Measurements from ENCODE around the gene USP24.

The USP24 gene, protein sequence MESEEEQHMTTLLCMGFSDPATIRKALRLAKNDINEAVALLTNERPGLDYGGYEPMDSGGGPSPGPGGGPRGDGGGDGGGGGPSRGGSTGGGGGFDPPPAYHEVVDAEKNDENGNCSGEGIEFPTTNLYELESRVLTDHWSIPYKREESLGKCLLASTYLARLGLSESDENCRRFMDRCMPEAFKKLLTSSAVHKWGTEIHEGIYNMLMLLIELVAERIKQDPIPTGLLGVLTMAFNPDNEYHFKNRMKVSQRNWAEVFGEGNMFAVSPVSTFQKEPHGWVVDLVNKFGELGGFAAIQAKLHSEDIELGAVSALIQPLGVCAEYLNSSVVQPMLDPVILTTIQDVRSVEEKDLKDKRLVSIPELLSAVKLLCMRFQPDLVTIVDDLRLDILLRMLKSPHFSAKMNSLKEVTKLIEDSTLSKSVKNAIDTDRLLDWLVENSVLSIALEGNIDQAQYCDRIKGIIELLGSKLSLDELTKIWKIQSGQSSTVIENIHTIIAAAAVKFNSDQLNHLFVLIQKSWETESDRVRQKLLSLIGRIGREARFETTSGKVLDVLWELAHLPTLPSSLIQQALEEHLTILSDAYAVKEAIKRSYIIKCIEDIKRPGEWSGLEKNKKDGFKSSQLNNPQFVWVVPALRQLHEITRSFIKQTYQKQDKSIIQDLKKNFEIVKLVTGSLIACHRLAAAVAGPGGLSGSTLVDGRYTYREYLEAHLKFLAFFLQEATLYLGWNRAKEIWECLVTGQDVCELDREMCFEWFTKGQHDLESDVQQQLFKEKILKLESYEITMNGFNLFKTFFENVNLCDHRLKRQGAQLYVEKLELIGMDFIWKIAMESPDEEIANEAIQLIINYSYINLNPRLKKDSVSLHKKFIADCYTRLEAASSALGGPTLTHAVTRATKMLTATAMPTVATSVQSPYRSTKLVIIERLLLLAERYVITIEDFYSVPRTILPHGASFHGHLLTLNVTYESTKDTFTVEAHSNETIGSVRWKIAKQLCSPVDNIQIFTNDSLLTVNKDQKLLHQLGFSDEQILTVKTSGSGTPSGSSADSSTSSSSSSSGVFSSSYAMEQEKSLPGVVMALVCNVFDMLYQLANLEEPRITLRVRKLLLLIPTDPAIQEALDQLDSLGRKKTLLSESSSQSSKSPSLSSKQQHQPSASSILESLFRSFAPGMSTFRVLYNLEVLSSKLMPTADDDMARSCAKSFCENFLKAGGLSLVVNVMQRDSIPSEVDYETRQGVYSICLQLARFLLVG (N-terminal part only)

DNA sequence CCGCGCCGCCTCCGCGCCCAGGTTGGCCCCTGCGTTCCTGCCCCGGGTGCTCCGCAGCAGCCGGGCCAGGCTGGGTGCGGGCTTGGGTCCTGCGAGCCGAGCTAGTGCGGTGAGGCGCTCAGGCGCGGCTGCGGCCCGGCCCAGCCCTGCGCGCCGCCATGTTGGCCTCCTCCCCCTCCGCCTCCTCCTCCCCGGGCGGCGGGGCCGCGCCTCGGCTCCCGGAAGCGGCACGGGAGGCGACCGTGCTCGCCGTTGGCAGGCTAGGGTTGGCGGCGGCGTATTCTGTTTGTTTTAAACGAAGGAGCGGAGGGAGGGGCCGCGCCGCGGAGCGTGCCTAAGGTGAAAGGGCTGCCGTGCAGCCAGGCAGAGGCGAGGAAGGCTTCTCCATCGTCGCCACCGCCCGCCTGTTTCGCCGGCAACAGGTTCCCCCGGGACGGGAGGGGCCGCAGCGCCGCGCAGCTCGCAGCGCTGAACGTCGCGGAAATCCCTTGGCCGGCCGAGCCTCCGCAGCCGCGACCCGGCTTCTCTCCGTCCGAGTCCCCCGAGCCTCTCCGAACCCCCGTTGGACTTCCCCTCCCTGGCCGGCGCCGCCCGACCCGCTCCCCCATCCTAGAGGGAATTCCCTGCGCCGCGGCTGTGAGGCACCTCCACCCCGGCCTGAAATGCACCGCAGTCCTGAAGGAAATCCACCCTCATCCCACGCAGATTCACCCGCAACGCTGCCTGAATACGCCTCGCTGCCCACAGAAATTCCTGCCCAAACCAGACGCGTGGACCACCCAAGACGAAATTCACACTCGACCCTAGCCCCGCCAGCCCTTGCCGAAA lies at the start of gene USP24:
TSS of gene USP24 (minus strand) at position 171 of the 828 bp plus-strand sequence. CDS start 251 bp downstream, outside the sequence.
- DNase-seq = peak; percentile 58

GRCh38 chr1:55262822-55263221 lies 47.7 kb upstream of the USP24 start:
- no peak for DNase-seq

DNA sequence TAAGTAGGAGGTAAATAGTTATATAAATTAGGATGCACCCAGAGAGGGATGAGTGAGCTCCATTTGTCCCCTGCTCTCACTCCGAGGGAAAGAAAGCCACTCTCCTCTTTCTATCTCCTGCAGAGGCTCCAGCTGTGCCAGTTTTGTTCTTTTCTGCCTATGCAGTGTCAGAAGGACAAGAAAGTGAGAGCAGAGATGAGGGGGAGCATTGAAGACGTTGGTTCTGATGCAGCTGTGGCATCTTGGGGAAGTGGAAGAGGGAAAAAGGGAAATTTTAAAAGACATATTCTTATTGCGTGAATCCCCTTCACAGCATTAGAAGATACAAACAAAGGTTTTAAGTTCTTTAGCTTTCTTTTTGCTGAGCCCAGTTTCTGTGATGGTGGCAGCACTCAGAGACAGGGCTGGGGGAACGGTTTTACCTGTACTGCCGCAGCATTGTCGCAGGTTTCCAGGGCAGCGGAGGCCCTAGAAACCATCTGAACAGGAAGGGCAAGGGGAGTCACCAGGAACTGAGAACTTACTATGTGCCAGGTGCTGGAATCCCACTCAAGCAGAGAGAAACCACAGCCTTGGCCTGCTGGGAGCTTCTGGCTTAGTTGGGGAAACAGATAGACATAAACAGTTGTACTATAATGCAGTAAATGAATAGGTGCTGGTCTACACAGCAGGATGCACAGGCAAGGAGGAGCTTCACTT lies 44.9 kb upstream of the USP24 start:
- no peak for DNase-seq

- no peak for DNase-seq
Measured at GRCh38 chr1:55257958-55258357, 42.8 kb upstream of the USP24 start.

GRCh38 chr1:55255901-55256300 lies 40.7 kb upstream of the USP24 start:
- no peak for DNase-seq

- DNase-seq = no peak
Measured at GRCh38 chr1:55252942-55253589, 37.9 kb upstream of the USP24 start.

DNA sequence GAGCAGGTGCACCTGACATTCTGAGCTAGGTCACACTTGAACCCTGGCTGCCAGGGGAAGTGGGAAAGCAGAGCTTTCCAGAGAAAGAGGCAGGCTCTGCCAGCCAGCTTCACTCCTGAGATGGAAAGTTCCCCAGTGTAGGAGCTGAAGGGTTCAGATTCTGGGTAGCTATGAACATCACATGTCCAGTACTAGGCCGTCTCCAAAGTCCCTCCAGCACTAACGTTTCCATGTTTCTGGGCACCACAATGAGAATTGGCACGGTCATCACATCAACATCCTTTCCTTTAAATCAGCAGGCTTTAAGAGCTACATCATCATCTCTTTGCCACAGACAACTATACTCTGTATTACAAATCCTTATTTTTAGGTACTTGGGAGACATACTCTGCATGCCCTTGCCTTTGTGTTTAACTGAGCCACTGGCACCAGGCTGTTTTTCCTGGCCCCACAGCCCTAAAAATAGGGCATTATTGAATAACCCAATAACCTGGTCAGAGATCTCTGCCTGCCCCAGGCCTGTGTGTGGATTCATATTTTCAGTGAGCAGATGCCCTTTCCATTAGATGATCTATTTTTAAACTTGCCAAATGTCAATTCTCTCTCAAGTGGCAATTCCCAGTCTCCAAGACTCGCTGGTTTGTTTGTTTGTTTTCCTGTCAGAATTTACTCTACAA lies 35.4 kb upstream of the USP24 start:
- no peak for DNase-seq

- DNase-seq = no peak
Measured at GRCh38 chr1:55249646-55250398, 34.7 kb upstream of the USP24 start.

DNA sequence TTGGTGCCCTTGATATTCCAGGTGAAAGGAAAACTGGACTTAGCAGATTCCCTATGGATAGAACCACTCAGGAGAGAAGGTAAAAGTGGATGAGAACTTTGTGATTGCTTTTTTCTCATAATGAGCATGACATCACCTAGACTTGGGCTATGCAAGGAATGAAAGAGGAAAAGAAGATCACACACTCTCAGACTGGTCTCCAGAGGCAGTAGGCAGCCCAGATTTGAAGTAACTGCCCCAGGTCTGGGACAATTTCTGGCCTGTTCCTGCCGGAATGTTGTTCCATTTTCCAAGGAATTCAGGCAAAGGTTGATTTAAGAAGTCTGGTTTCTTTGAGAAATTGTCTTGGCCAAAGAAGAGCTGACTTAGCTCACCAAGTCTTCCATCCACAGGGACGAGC lies 31.7 kb upstream of the USP24 start:
- no peak for DNase-seq

- no peak for DNase-seq
Measured at GRCh38 chr1:55246331-55246730, 31.2 kb upstream of the USP24 start.

DNA sequence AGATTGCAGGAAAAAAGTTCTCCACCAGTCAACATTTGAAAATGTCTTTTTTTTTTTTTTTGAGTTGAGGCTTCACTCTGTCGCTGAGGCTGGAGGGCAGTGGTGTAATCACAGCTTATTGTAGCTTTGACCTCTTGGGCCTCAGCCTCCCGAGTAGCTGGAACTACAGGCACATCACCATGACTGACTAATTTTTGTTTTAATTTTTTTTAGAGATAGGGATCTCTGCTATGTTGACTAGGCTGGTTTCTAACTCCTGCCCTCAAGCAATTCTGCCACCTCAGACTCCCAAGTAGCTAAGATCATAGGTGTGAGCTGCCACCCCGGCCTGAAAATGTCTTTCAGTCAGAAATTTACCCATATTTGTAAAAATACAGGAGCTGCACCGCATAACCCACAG lies 30.6 kb upstream of the USP24 start:
- no peak for DNase-seq

DNA sequence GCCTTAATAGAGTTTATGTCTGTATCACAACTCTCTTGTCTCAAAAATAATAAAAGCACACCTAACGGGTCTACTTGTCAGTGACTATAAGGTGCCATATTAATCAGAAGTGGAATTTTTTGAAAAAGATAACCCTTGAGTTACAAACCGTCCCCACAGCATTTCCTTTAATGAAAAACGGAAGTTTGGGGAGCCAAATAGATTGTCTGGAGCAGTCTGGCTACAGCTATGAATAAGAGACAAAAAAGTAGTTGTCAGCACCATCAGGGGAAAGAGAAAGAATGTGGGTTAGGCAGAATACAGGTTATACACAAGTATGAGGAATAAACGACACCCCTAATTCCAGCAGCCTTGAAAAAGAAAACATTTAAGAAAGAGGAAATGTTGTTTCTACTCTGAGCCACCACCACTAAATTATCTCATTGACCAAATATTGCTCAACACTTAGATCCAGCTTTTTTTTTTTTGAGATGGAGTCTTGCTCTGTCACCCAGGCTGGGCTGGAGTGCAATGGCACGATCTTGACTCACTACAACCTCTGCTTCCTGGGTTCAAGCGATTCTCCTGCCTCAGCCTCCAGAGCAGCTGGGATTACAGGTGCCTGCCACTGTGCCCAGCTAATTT lies 29.4 kb upstream of the USP24 start:
- DNase-seq = no peak

GRCh38 chr1:55243655-55244054 lies 28.5 kb upstream of the USP24 start:
- DNase-seq = no peak

GRCh38 chr1:55239548-55239947 lies 24.4 kb upstream of the USP24 start:
- no peak for DNase-seq

GRCh38 chr1:55235722-55236121 lies 20.6 kb upstream of the USP24 start:
- DNase-seq = no peak

- no peak for DNase-seq
Measured at GRCh38 chr1:55234016-55234415, 18.9 kb upstream of the USP24 start.

- DNase-seq = no peak
Measured at GRCh38 chr1:55233145-55233777, 18.1 kb upstream of the USP24 start.

- no peak for DNase-seq
Measured at GRCh38 chr1:55232448-55233144, 17.4 kb upstream of the USP24 start.
